ENCODE measurements around the gene AASS. TPM values are rescaled to one million over a fixed set of nuclear protein-coding genes. Genes with fewer than 3 reads are reported as not detected.

The AASS gene
- total and polyA plus RNA-seq, 5 donors, result 9.1 to 22.2 (median 12.8) TPM

DNA sequence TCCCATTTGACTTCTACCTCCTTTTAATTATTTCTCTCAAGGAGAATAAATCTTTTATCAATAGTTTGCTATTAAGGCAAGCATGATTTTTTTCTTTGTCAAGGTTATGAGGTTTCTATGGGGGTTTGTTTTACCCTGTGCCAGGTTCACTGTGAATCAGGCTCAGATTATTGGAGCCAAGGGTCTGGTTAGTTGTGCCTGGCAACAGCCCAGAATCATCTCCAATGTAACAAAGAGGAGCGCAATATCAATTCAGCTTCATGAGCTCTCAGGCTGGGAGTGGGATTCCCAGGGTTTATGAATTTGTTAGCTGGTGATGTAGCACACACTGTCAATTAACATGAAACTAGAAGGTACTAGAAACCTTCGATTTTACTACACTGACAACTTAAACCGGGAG, 73.2 kb downstream of the AASS start:
- Histone ChIP-seq H3K27ac (ENCODE audit: low read length) (no peak overlapping the region), H3K4me1 (ENCODE audit: control insufficient read depth, insufficient read depth, low read length) (no peaks in the 10 kb centered on the region), H3K27me3 (ENCODE audit: control insufficient read depth, insufficient read depth) (no peaks in the 10 kb centered on the region), H3K4me3 (ENCODE audit: low read length) (no peak overlapping the region), H3K9me3 (ENCODE audit: control insufficient read depth, low read length) (no peaks in the 10 kb centered on the region)
- 93% methylated on average over 3 of the region's 3 CpGs for WGBS
- DNase-seq (no peak), ATAC-seq (no peak)
- intact Hi-C loops (cut with DNase I), result no loop called here

- no peak overlapping the region for H3K4me3 ChIP-seq (ENCODE audit: low read length)
- ATAC-seq (no peak), DNase-seq (no peak)
- no peaks in the 10 kb centered on the region for H3K27me3 ChIP-seq (ENCODE audit: control insufficient read depth, insufficient read depth)
- H3K4me1 ChIP-seq (ENCODE audit: control insufficient read depth, insufficient read depth, low read length), result no peaks in the 10 kb centered on the region
- no peaks in the 10 kb centered on the region for H3K9me3 ChIP-seq (ENCODE audit: control insufficient read depth, low read length)
- WGBS, result 68% methylated on average over 1 of the region's 1 CpG
- H3K27ac ChIP-seq (ENCODE audit: low read length), result no peak overlapping the region
- intact Hi-C loops (cut with DNase I), result no loop called here
These were observed 74.0 kb downstream of the AASS start for GRCh38 chr7:122070062-122070461.

- Histone ChIP-seq H3K4me3 (ENCODE audit: low read length) (no peak overlapping the region), H3K27ac (ENCODE audit: low read length) (no peak overlapping the region), H3K27me3 (ENCODE audit: control insufficient read depth, insufficient read depth) (no peaks in the 10 kb centered on the region), H3K9me3 (ENCODE audit: control insufficient read depth, low read length) (no peaks in the 10 kb centered on the region), H3K4me1 (ENCODE audit: control insufficient read depth, insufficient read depth, low read length) (no peaks in the 10 kb centered on the region)
- DNase-seq (no peak), ATAC-seq (no peak)
- intact Hi-C loops (cut with DNase I), result no loop called here
- 63% methylated on average over 3 of the region's 3 CpGs for WGBS
These were observed 75.0 kb downstream of the AASS start for GRCh38 chr7:122068999-122069398.

- DNase-seq (no peak), ATAC-seq (no peak)
- H3K27me3 ChIP-seq (ENCODE audit: control insufficient read depth, insufficient read depth), result no peaks in the 10 kb centered on the region
- WGBS, result 84% methylated on average over 1 of the region's 1 CpG
- no peaks in the 10 kb centered on the region for H3K4me1 ChIP-seq (ENCODE audit: control insufficient read depth, insufficient read depth, low read length)
- H3K9me3 ChIP-seq (ENCODE audit: control insufficient read depth, low read length), result no peaks in the 10 kb centered on the region
- intact Hi-C loops (cut with DNase I), result no loop called here
- no peak overlapping the region for H3K27ac ChIP-seq (ENCODE audit: low read length)
- no peak overlapping the region for H3K4me3 ChIP-seq (ENCODE audit: low read length)
These were observed 76.0 kb downstream of the AASS start for GRCh38 chr7:122068046-122068445.

DNA sequence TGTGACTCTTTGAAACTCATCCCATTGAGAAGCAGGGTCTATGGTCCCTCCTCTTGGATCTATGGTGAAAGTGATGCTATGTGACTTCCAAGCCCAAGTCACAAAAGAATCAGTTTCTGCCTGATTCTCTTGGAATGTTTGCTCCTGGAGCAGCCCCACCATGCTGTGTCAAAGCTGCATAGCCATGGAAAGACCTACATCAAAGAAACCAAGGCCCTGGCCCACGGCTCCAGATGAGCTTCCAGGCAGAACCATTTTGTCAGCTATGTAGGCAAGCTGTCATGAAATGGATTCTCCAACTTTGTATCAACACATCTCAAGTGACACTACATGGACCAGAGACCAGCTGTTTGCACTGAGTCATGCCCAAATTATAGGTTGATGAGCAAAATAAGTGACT, 77.0 kb downstream of the AASS start:
- Histone ChIP-seq H3K9me3 (ENCODE audit: control insufficient read depth, low read length) (no peaks in the 10 kb centered on the region), H3K4me3 (ENCODE audit: low read length) (no peak overlapping the region), H3K27ac (ENCODE audit: low read length) (no peak overlapping the region), H3K27me3 (ENCODE audit: control insufficient read depth, insufficient read depth) (no peaks in the 10 kb centered on the region), H3K4me1 (ENCODE audit: control insufficient read depth, insufficient read depth, low read length) (no peaks in the 10 kb centered on the region)
- intact Hi-C loops (cut with DNase I), result no loop called here
- DNase-seq (no peak), ATAC-seq (no peak)
- 81% methylated on average over 1 of the region's 1 CpG for WGBS

DNA sequence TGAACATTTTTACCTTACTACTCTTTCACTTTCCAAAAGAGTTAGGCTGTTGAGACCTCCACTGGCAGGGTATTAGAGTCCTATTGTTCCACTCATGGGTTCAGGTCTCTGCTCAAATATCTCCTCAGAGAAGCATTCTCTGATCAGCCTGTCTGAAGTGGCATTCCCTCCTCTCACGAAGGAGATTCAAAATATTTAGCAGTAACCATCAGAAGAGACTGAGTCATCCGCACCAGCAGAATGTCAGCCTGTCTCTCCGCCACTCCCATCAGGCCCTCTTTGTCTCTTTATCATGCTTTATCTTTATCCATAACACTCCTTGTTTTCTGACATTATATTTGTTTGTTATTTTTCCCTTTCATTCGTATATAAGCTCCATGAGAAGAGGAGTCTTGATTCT, 79.1 kb downstream of the AASS start:
- H3K4me3 ChIP-seq (ENCODE audit: low read length), result no peak overlapping the region
- H3K27ac ChIP-seq (ENCODE audit: low read length), result no peak overlapping the region
- DNase-seq (no peak), ATAC-seq (no peak)
- H3K9me3 ChIP-seq (ENCODE audit: control insufficient read depth, low read length), result no peaks in the 10 kb centered on the region
- intact Hi-C loops (cut with DNase I), result no loop called here
- 76% methylated on average over 4 of the region's 4 CpGs for WGBS
- no peaks in the 10 kb centered on the region for H3K4me1 ChIP-seq (ENCODE audit: control insufficient read depth, insufficient read depth, low read length)
- no peaks in the 10 kb centered on the region for H3K27me3 ChIP-seq (ENCODE audit: control insufficient read depth, insufficient read depth)

GRCh38 chr7:122063146-122063545, 80.9 kb downstream of the AASS start:
- Histone ChIP-seq H3K27ac (ENCODE audit: low read length) (no peak overlapping the region), H3K27me3 (ENCODE audit: control insufficient read depth, insufficient read depth) (no peaks in the 10 kb centered on the region), H3K9me3 (ENCODE audit: control insufficient read depth, low read length) (no peaks in the 10 kb centered on the region), H3K4me1 (ENCODE audit: control insufficient read depth, insufficient read depth, low read length) (no peaks in the 10 kb centered on the region), H3K4me3 (ENCODE audit: low read length) (no peak overlapping the region)
- no peak for DNase-seq
- intact Hi-C loops (cut with DNase I), result no loop called here
- ATAC-seq, result no peak

DNA sequence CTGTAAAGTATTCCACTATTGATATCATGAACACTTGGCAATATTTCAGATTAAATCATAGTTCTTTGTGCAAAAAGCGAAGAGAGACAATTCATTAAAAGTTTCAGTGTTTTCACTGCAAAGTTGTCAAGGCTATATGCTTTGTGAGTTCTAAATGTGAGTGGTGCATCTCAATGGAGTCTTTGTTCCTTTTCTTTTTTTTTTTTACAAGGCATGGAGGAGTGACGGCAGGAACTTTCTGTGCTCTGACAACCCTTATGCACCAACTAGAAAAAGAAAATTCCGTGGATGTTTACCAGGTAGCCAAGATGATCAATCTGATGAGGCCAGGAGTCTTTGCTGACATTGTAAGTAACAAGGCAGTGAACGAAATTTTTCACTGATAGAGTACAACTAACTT, 84.5 kb downstream of the AASS start:
- Histone ChIP-seq H3K4me3 (ENCODE audit: low read length) (no peak overlapping the region), H3K27me3 (ENCODE audit: control insufficient read depth, insufficient read depth) (no peaks in the 10 kb centered on the region), H3K4me1 (ENCODE audit: control insufficient read depth, insufficient read depth, low read length) (no peaks in the 10 kb centered on the region), H3K9me3 (ENCODE audit: control insufficient read depth, low read length) (no peaks in the 10 kb centered on the region), H3K27ac (ENCODE audit: low read length) (no peak overlapping the region)
- ATAC-seq (no peak), DNase-seq (no peak)
- intact Hi-C loops (cut with DNase I), result no loop called here
- 69% methylated on average over 4 of the region's 4 CpGs for whole genome bisulfite sequencing

GRCh38 chr7:122056977-122057376, 87.1 kb downstream of the AASS start:
- Histone ChIP-seq H3K4me3 (ENCODE audit: low read length) (no peak overlapping the region), H3K9me3 (ENCODE audit: control insufficient read depth, low read length) (no peaks in the 10 kb centered on the region), H3K4me1 (ENCODE audit: control insufficient read depth, insufficient read depth, low read length) (no peaks in the 10 kb centered on the region), H3K27ac (ENCODE audit: low read length) (no peak overlapping the region), H3K27me3 (ENCODE audit: control insufficient read depth, insufficient read depth) (no peaks in the 10 kb centered on the region)
- ATAC-seq (no peak), DNase-seq (no peak)
- 54% methylated on average over 2 of the region's 2 CpGs for WGBS
- intact Hi-C loops (cut with DNase I), result no loop called here

DNA sequence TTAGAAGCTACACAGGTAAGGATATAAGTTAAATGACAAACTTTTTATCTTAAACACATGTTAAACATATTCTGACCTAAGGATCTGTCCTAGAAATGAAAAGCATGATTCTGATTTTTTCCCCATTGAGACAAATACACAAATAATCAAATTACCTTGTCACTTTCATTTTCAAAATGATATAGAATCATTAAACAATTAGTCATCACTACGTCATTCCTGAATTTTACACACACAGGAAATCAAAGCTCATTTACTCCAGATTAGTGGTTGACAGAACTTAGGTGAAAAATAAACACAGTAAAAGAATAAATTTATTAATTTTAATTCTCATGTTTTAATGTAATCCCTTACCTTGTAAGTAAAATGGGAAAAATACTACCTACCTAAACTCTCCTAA, 89.0 kb downstream of the AASS start:
- Histone ChIP-seq H3K4me1 (ENCODE audit: control insufficient read depth, insufficient read depth, low read length) (no peaks in the 10 kb centered on the region), H3K4me3 (ENCODE audit: low read length) (no peak overlapping the region), H3K27ac (ENCODE audit: low read length) (no peak overlapping the region), H3K9me3 (ENCODE audit: control insufficient read depth, low read length) (no peaks in the 10 kb centered on the region), H3K27me3 (ENCODE audit: control insufficient read depth, insufficient read depth) (no peaks in the 10 kb centered on the region)
- DNase-seq (no peak), ATAC-seq (no peak)
- intact Hi-C loops (cut with DNase I), result no loop called here
- 77% methylated on average over 1 of the region's 1 CpG for WGBS

- Histone ChIP-seq H3K27me3 (ENCODE audit: control insufficient read depth, insufficient read depth) (no peaks in the 10 kb centered on the region), H3K4me3 (ENCODE audit: low read length) (no peak overlapping the region), H3K4me1 (ENCODE audit: control insufficient read depth, insufficient read depth, low read length) (no peaks in the 10 kb centered on the region), H3K9me3 (ENCODE audit: control insufficient read depth, low read length) (no peaks in the 10 kb centered on the region), H3K27ac (ENCODE audit: low read length) (no peak overlapping the region)
- intact Hi-C loops (cut with DNase I), result no loop called here
- DNase-seq (no peak), ATAC-seq (no peak)
- WGBS, result 78% methylated on average over 1 of the region's 1 CpG
These were observed 89.7 kb downstream of the AASS start for GRCh38 chr7:122054393-122054792.

- Histone ChIP-seq H3K4me3 (ENCODE audit: low read length) (no peak overlapping the region), H3K4me1 (ENCODE audit: control insufficient read depth, insufficient read depth, low read length) (no peaks in the 10 kb centered on the region), H3K9me3 (ENCODE audit: control insufficient read depth, low read length) (no peaks in the 10 kb centered on the region), H3K27ac (ENCODE audit: low read length) (no peak overlapping the region), H3K27me3 (ENCODE audit: control insufficient read depth, insufficient read depth) (no peaks in the 10 kb centered on the region)
- no peak for ATAC-seq
- WGBS, result 79% methylated on average over 3 of the region's 3 CpGs
- intact Hi-C loops (cut with DNase I), result no loop called here
- DNase-seq, result no peak
These were observed 97.6 kb downstream of the AASS start for GRCh38 chr7:122046402-122046801.
